Parathyroid adenoma (tissue), 2 donors: Measurements from ENCODE around the gene PHF12.

ENCODE experiments used
- H2AFZ ChIP-seq: fragments of 300-600 bp; sonication (generic); one replicate; pipeline ENCODE4 v1.7.0; 2017; ENCODE audit warnings: antibody characterized with exemption, mild to moderate bottlenecking
- H3K27ac ChIP-seq: fragments of 300-600 bp; sonication (generic); one replicate; pipeline ENCODE4 v1.7.0; 2017
- H3K27me3 ChIP-seq: fragments of 300-600 bp; sonication (generic); one replicate; pipeline ENCODE4 v1.7.0; 2017; ENCODE audit warnings: low read length; ENCODE audit not compliant: control insufficient read depth, insufficient read depth
- H3K36me3 ChIP-seq: fragments of 300-600 bp; sonication (generic); one replicate; pipeline ENCODE4 v1.7.0; 2017; ENCODE audit warnings: low read length; ENCODE audit not compliant: control insufficient read depth, insufficient read depth
- H3K4me1 ChIP-seq: fragments of 300-600 bp; sonication (generic); one replicate; pipeline ENCODE4 v1.7.0; 2017; ENCODE audit warnings: control low read depth
- H3K4me2 ChIP-seq: fragments of 300-600 bp; sonication (generic); one replicate; pipeline ENCODE4 v1.7.0; 2017; ENCODE audit warnings: low read length
- H3K4me3 ChIP-seq: fragments of 300-600 bp; sonication (generic); one replicate; pipeline ENCODE4 v1.7.0; 2017; ENCODE audit warnings: low read depth, low read length
- H3K79me2 ChIP-seq: fragments of 300-600 bp; sonication (generic); one replicate; pipeline ENCODE4 v1.7.0; 2017; ENCODE audit warnings: control low read depth
- H3K9ac ChIP-seq: fragments of 300-600 bp; sonication (generic); one replicate; pipeline ENCODE4 v1.7.0; 2017; ENCODE audit warnings: mild to moderate bottlenecking
- H3K9me3 ChIP-seq: fragments of 300-600 bp; sonication (generic); one replicate; pipeline ENCODE4 v1.7.0; 2017; ENCODE audit warnings: low read length; ENCODE audit not compliant: control insufficient read depth
- TF ChIP-seq, protein P1 (sequence below): fragments of 300-600 bp; sonication (generic); IDR thresholded peaks from one replicate; pipeline ENCODE4 v1.7.0; 2017; ENCODE audit warnings: antibody characterized with exemption, mild to moderate bottlenecking
- donor health status: primary hyperparathyroidism.

The PHF12 gene

DNA sequence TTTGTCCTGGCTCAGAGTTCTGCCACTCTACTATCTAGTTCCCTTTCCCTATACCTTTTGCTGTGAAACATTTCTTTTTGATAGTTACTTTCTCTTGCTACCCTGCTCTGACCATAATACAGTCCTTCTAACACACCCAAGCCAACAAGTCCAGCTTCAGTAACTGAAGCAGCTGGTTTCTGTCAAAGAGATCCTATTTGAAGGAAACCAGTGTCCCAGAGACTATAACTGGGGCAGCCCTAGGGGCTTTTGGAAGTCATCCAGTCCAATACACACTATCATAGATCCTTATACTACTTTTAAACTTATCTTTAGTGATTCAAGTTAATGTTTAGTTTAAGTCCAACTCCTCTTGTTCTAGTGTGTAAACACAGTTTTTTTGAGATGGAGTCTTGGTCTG lies 31.1 kb downstream of the PHF12 start:
- Histone ChIP-seq H3K4me1 (no peaks in the 10 kb centered on the region), H3K9me3 (no peaks in the 10 kb centered on the region), H3K9ac (no peak overlapping the region), H3K27ac (no peak overlapping the region), H2AFZ (no peak overlapping the region), H3K4me2 (no peak overlapping the region), H3K4me3 (no peak overlapping the region), H3K36me3 (no peaks in the 10 kb centered on the region), H3K79me2 (peaks cover 5% of the 10 kb centered on the region), H3K27me3 (no peaks in the 10 kb centered on the region)
- TF ChIP-seq, protein P1, sequence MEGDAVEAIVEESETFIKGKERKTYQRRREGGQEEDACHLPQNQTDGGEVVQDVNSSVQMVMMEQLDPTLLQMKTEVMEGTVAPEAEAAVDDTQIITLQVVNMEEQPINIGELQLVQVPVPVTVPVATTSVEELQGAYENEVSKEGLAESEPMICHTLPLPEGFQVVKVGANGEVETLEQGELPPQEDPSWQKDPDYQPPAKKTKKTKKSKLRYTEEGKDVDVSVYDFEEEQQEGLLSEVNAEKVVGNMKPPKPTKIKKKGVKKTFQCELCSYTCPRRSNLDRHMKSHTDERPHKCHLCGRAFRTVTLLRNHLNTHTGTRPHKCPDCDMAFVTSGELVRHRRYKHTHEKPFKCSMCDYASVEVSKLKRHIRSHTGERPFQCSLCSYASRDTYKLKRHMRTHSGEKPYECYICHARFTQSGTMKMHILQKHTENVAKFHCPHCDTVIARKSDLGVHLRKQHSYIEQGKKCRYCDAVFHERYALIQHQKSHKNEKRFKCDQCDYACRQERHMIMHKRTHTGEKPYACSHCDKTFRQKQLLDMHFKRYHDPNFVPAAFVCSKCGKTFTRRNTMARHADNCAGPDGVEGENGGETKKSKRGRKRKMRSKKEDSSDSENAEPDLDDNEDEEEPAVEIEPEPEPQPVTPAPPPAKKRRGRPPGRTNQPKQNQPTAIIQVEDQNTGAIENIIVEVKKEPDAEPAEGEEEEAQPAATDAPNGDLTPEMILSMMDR = no peak

- no peaks in the 10 kb centered on the region for H3K36me3 ChIP-seq
- TF ChIP-seq, protein P1 = no peak
Observed at GRCh38 chr17:28918295-28918694, 33.0 kb downstream of the PHF12 start.

GRCh38 chr17:28917465-28917864 lies 33.9 kb downstream of the PHF12 start:
- Histone ChIP-seq H3K79me2 (no peaks in the 10 kb centered on the region), H3K27ac (no peak overlapping the region), H3K36me3 (no peaks in the 10 kb centered on the region), H3K9me3 (no peaks in the 10 kb centered on the region), H3K9ac (no peak overlapping the region), H3K4me3 (no peak overlapping the region), H2AFZ (no peak overlapping the region), H3K27me3 (no peaks in the 10 kb centered on the region), H3K4me2 (no peak overlapping the region), H3K4me1 (no peaks in the 10 kb centered on the region)
- TF ChIP-seq, protein P1 = no peak

More at GRCh38 chr17:28918295-28918694, 33.0 kb downstream of the PHF12 start:
- H3K79me2 ChIP-seq = no peaks in the 10 kb centered on the region
- no peak overlapping the region for H3K27ac ChIP-seq
- no peak overlapping the region for H2AFZ ChIP-seq
- H3K9me3 ChIP-seq = no peaks in the 10 kb centered on the region
- H3K4me2 ChIP-seq = no peak overlapping the region
- H3K9ac ChIP-seq = no peak overlapping the region
- no peaks in the 10 kb centered on the region for H3K4me1 ChIP-seq
- H3K4me3 ChIP-seq = no peak overlapping the region
- no peaks in the 10 kb centered on the region for H3K27me3 ChIP-seq

DNA sequence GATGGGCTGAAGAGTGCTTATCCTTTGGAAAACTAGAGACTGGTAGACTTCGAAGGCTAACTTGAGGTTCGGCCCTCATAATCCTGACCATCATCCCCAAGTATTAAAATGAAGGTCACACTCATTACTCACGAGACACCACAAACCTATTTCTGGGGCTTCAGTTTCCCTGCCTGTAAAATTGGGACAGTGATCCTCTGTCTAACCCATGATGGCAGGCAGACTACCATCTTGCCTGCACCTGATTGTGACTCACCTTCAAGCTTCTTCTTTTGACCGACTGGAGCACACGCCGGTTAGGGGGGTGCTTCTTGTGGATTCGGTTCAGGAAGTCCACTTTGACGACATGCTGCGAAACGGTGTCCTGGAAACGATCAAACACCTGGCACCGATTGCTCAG lies 34.3 kb downstream of the PHF12 start:
- Histone ChIP-seq H3K27me3 (no peaks in the 10 kb centered on the region), H3K4me1 (no peaks in the 10 kb centered on the region), H3K9me3 (no peaks in the 10 kb centered on the region), H2AFZ (no peak overlapping the region), H3K27ac (no peak overlapping the region), H3K4me3 (no peak overlapping the region), H3K79me2 (peaks cover under 1% of the 10 kb centered on the region), H3K9ac (no peak overlapping the region), H3K36me3 (no peaks in the 10 kb centered on the region), H3K4me2 (no peak overlapping the region)
- TF ChIP-seq, protein P1 = no peak

GRCh38 chr17:28916302-28916934 lies 34.9 kb downstream of the PHF12 start:
- TF ChIP-seq, protein P1 = peak; percentile 65
- Histone ChIP-seq H3K36me3 (no peaks in the 10 kb centered on the region), H3K27me3 (no peaks in the 10 kb centered on the region), H3K27ac (no peak overlapping the region), H3K9me3 (no peaks in the 10 kb centered on the region), H2AFZ (no peak overlapping the region), H3K4me1 (no peaks in the 10 kb centered on the region), H3K9ac (no peak overlapping the region), H3K4me3 (no peak overlapping the region), H3K79me2 (peaks cover 3% of the 10 kb centered on the region), H3K4me2 (no peak overlapping the region)
